Neuronal stem cell (in vitro differentiated cells): ENCODE data around the gene IFNB1.

Experiments
- DNase-seq: peaks from one replicate; pipeline ENCODE4 v3.0.0-alpha.2; 2013; ENCODE audit warnings: low spot score
- H2AFZ ChIP-seq: one replicate; pipeline ENCODE4 v1.6.1; 2013; ENCODE audit warnings: mild to moderate bottlenecking, low read length, inconsistent platforms
- H2AK5ac ChIP-seq: 2 replicates; pipeline ENCODE4 v1.6.1; 2013; ENCODE audit warnings: low read depth, mild to moderate bottlenecking, inconsistent platforms, low read length, moderate library complexity, mixed read lengths
- H2BK120ac ChIP-seq: 2 replicates; pipeline ENCODE4 v1.6.1; 2013; ENCODE audit warnings: low read depth, mild to moderate bottlenecking, inconsistent platforms, low read length, moderate library complexity, mixed read lengths
- H2BK12ac ChIP-seq: one replicate; pipeline ENCODE4 v1.6.1; 2013; ENCODE audit warnings: low read length, inconsistent platforms
- H2BK15ac ChIP-seq: 2 replicates; pipeline ENCODE4 v1.6.1; 2013; ENCODE audit warnings: mild to moderate bottlenecking, low read length, inconsistent platforms, mixed read lengths
- H2BK5ac ChIP-seq: one replicate; pipeline ENCODE4 v1.6.1; 2013; ENCODE audit warnings: inconsistent platforms, mild to moderate bottlenecking, low read length, moderate library complexity
- H3K14ac ChIP-seq: one replicate; pipeline ENCODE4 v1.6.1; 2013; ENCODE audit warnings: low read length, inconsistent platforms
- H3K18ac ChIP-seq: 2 replicates; pipeline ENCODE4 v1.6.1; 2013; ENCODE audit warnings: low read length, inconsistent platforms
- H3K23ac ChIP-seq: 2 replicates; pipeline ENCODE4 v1.6.1; 2013; ENCODE audit warnings: low read depth, mild to moderate bottlenecking, mixed read lengths, low read length, inconsistent platforms; ENCODE audit not compliant: poor library complexity
- H3K27ac ChIP-seq: replicated peaks from 3 replicates; pipeline ENCODE4 v1.5.1; 2013; ENCODE audit warnings: low read length, inconsistent platforms
- H3K27me3 ChIP-seq, 3 experiments: 2 replicates each; pipeline ENCODE4 v1.6.1; 2013; ENCODE audit warnings: low read length in 3 of 3, mild to moderate bottlenecking in 2 of 3, inconsistent platforms in 1 of 3, low read depth in 1 of 3, mixed read lengths in 1 of 3, moderate library complexity in 1 of 3; ENCODE audit not compliant: control insufficient read depth in 3 of 3, insufficient read depth in 3 of 3
- H3K36me3 ChIP-seq, 2 donors: replicated peaks in 1 of 2; 2 replicates each; pipeline ENCODE4 v1.6.1; 2013; ENCODE audit warnings: low read length in 2 of 2; ENCODE audit not compliant: control insufficient read depth in 2 of 2, insufficient read depth in 2 of 2
- H3K4ac ChIP-seq: 2 replicates; pipeline ENCODE4 v1.6.1; 2013; ENCODE audit warnings: inconsistent platforms, mild to moderate bottlenecking, low read length, moderate library complexity
- H3K4me1 ChIP-seq, 2 donors: 1 replicate in 1 of 2; 2 replicates in 1 of 2; pipeline ENCODE4 v1.6.1; 2013; ENCODE audit warnings: low read length in 2 of 2, low read depth in 1 of 2; ENCODE audit not compliant: control insufficient read depth in 2 of 2, insufficient read depth in 1 of 2
- H3K4me2 ChIP-seq: one replicate; pipeline ENCODE4 v1.6.1; 2013; ENCODE audit warnings: mild to moderate bottlenecking, low read length, inconsistent platforms; ENCODE audit not compliant: insufficient read depth, poor library complexity, severe bottlenecking
- H3K4me3 ChIP-seq, 2 donors: 2 replicates each; pipeline ENCODE4 v1.5.1; 2013; ENCODE audit warnings: low read length in 2 of 2, mild to moderate bottlenecking in 2 of 2, inconsistent platforms in 1 of 2, moderate library complexity in 1 of 2
- H3K79me1 ChIP-seq: one replicate; pipeline ENCODE4 v1.6.1; 2013; ENCODE audit warnings: low read depth, mild to moderate bottlenecking, inconsistent platforms, low read length, moderate library complexity
- H3K9ac ChIP-seq: one replicate; pipeline ENCODE4 v1.6.1; 2013; ENCODE audit warnings: mild to moderate bottlenecking, low read depth, low read length, inconsistent platforms; ENCODE audit not compliant: poor library complexity
- H3K9me3 ChIP-seq, 2 donors: replicated peaks in 1 of 2; 2 replicates each; pipeline versions ENCODE3 to v1.6.1; 2013; ENCODE audit warnings: low read length in 2 of 2, mild to moderate bottlenecking in 2 of 2, inconsistent platforms in 1 of 2, low read depth in 1 of 2, mixed read lengths in 1 of 2, moderate library complexity in 1 of 2; ENCODE audit not compliant: control insufficient read depth in 2 of 2, insufficient read depth in 1 of 2
- H4K8ac ChIP-seq: one replicate; pipeline ENCODE4 v1.6.1; 2013; ENCODE audit warnings: low read depth, mild to moderate bottlenecking, inconsistent platforms, low read length, moderate library complexity
- H4K91ac ChIP-seq: one replicate; pipeline ENCODE4 v1.6.1; 2013; ENCODE audit warnings: low read length, low read depth, mild to moderate bottlenecking, inconsistent platforms; ENCODE audit not compliant: poor library complexity
- WGBS, 2 donors: extraction: QIAGEN DNeasy Blood & Tissue Kit; methylation state at CpG; one replicate each; pipeline ENCODE4 v1.1.7; 2013; ENCODE audit warnings: missing lambda C conversion rate in 2 of 2, mixed read lengths in 1 of 2; ENCODE audit not compliant: insufficient read length in 2 of 2, insufficient replicate concordance in 1 of 2; ENCODE audit errors: extremely low coverage in 2 of 2; 5-methylcytosine and 5-hydroxymethylcytosine counted together

The IFNB1 gene

GRCh38 chr9:21114311-21114710 lies 36.6 kb upstream of the IFNB1 start:
- no peak overlapping the region for H3K4ac ChIP-seq
- H3K27ac ChIP-seq = no peak overlapping the region
- H3K4me2 ChIP-seq = no peak overlapping the region
- H3K27me3 ChIP-seq = no peaks in the 10 kb centered on the region
- no peak overlapping the region for H2BK15ac ChIP-seq
- DNase-seq = no peak
- no peak overlapping the region for H2BK5ac ChIP-seq
- no peaks in the 10 kb centered on the region for H3K79me1 ChIP-seq
- H2BK12ac ChIP-seq = no peak overlapping the region
- H3K18ac ChIP-seq = no peak overlapping the region
- H2AFZ ChIP-seq = no peak overlapping the region
- H2BK120ac ChIP-seq = no peak overlapping the region
- no peak overlapping the region for H4K91ac ChIP-seq
- no CpG with 5 or more reads among the region's 2 CpGs for WGBS, 2 donors
- H3K4me1 ChIP-seq = peaks cover 0 to 2% of the 10 kb centered on the region in 2 donors
- H3K9ac ChIP-seq = no peak overlapping the region
- H2AK5ac ChIP-seq = no peak overlapping the region
- H3K14ac ChIP-seq = no peak overlapping the region
- H3K36me3 ChIP-seq = no peaks in the 10 kb centered on the region
- H3K9me3 ChIP-seq = no peaks in the 10 kb centered on the region
- no peak overlapping the region for H3K4me3 ChIP-seq
- no peak overlapping the region for H3K23ac ChIP-seq
- no peak overlapping the region for H4K8ac ChIP-seq

GRCh38 chr9:21110708-21111576 lies 33.2 kb upstream of the IFNB1 start:
- H3K79me1 ChIP-seq = no peaks in the 10 kb centered on the region
- H2BK12ac ChIP-seq = no peak overlapping the region
- H4K91ac ChIP-seq = no peak overlapping the region
- H3K36me3 ChIP-seq = no peaks in the 10 kb centered on the region
- H3K4me3 ChIP-seq = no peak overlapping the region
- no peak overlapping the region for H3K27ac ChIP-seq
- no peak overlapping the region for H2BK5ac ChIP-seq
- H3K4me2 ChIP-seq = no peak overlapping the region
- no peak overlapping the region for H2AK5ac ChIP-seq
- no peak overlapping the region for H3K14ac ChIP-seq
- no peak overlapping the region for H3K23ac ChIP-seq
- peak; percentile 76 for DNase-seq
- no peak overlapping the region for H4K8ac ChIP-seq
- H3K9me3 ChIP-seq = no peaks in the 10 kb centered on the region
- H3K27me3 ChIP-seq = no peaks in the 10 kb centered on the region
- no peaks in the 10 kb centered on the region for H3K4me1 ChIP-seq
- no peak overlapping the region for H3K9ac ChIP-seq
- no CpG with 5 or more reads among the region's 4 CpGs for WGBS, 2 donors
- no peak overlapping the region for H2BK15ac ChIP-seq
- no peak overlapping the region for H3K4ac ChIP-seq
- H3K18ac ChIP-seq = no peak overlapping the region
- no peak overlapping the region for H2BK120ac ChIP-seq
- H2AFZ ChIP-seq = no peak overlapping the region

DNA sequence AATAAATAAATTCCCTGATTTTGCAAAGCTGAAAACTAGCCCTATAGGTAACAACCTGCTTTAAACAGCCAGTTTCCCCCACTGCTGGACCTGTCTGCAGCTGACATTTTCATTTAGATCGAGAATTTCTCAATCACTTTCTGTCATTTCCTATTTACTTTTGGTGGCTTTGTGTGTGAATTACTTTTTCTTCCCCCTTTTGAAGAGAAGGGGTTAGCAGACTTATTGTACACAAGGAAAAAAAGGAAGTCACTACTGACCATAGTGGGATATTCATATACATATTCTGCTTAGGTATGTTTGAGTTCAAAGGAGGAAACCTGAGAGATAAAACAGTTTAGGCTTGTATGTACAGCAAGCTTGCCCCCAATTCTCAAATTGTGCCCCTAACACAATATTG lies 27.0 kb upstream of the IFNB1 start:
- H2BK15ac ChIP-seq = no peak overlapping the region
- H3K14ac ChIP-seq = no peak overlapping the region
- no peak overlapping the region for H3K18ac ChIP-seq
- no peak overlapping the region for H3K23ac ChIP-seq
- no peak overlapping the region for H2BK12ac ChIP-seq
- H2BK5ac ChIP-seq = no peak overlapping the region
- no peak overlapping the region for H2AFZ ChIP-seq
- H3K27me3 ChIP-seq = no peaks in the 10 kb centered on the region
- H4K8ac ChIP-seq = no peak overlapping the region
- no peak overlapping the region for H3K4me3 ChIP-seq
- H3K4me1 ChIP-seq = peaks cover 0 to 2% of the 10 kb centered on the region in 2 donors
- H3K4ac ChIP-seq = no peak overlapping the region
- no peak overlapping the region for H3K9ac ChIP-seq
- H4K91ac ChIP-seq = no peak overlapping the region
- no peaks in the 10 kb centered on the region for H3K9me3 ChIP-seq
- no CpG with 5 or more reads among the region's 1 CpG for WGBS, 2 donors
- H3K4me2 ChIP-seq = no peak overlapping the region
- no peaks in the 10 kb centered on the region for H3K36me3 ChIP-seq
- no peak for DNase-seq
- H3K27ac ChIP-seq = no peak overlapping the region
- H2AK5ac ChIP-seq = no peak overlapping the region
- H2BK120ac ChIP-seq = no peak overlapping the region
- H3K79me1 ChIP-seq = no peaks in the 10 kb centered on the region

GRCh38 chr9:21102305-21102704 lies 24.6 kb upstream of the IFNB1 start:
- no peak overlapping the region for H2BK15ac ChIP-seq
- H3K27me3 ChIP-seq = no peaks in the 10 kb centered on the region
- no peak overlapping the region for H2BK12ac ChIP-seq
- no peak overlapping the region for H3K18ac ChIP-seq
- H2AK5ac ChIP-seq = no peak overlapping the region
- H3K27ac ChIP-seq = no peak overlapping the region
- no peaks in the 10 kb centered on the region for H3K79me1 ChIP-seq
- H2BK120ac ChIP-seq = no peak overlapping the region
- no peak for DNase-seq
- no peak overlapping the region for H3K4me3 ChIP-seq
- H3K36me3 ChIP-seq = no peaks in the 10 kb centered on the region
- H3K4ac ChIP-seq = no peak overlapping the region
- H3K9ac ChIP-seq = no peak overlapping the region
- H3K14ac ChIP-seq = no peak overlapping the region
- H4K8ac ChIP-seq = no peak overlapping the region
- H3K4me2 ChIP-seq = no peak overlapping the region
- H3K4me1 ChIP-seq = peaks cover 0 to 2% of the 10 kb centered on the region in 2 donors
- no peak overlapping the region for H3K23ac ChIP-seq
- WGBS, 2 donors = no CpG with 5 or more reads among the region's 1 CpG
- H4K91ac ChIP-seq = no peak overlapping the region
- H2BK5ac ChIP-seq = no peak overlapping the region
- no peaks in the 10 kb centered on the region for H3K9me3 ChIP-seq
- no peak overlapping the region for H2AFZ ChIP-seq
